Activated CD8-positive, alpha-beta T cell treated with anti-CD3 and anti-CD28 coated beads for 36 hours (primary cell): ENCODE measurements around the gene OGFRL1. TPM values are rescaled to one million over a fixed set of nuclear protein-coding genes. Genes with fewer than 3 reads are reported as not detected.

ENCODE experiments used
- ATAC-seq: fragments of 200-7000 bp; cut with Tn5 transposase; one replicate; pipeline ENCODE4 v1.10.0; 2021; ENCODE audit warnings: mild to moderate bottlenecking, moderate library complexity
- CTCF ChIA-PET: fragments of 350-600 bp; sonication (Branson Sonifier 250); formaldehyde crosslinking; loops from one replicate; lab custom pipeline; 2021; ENCODE audit warnings: antibody characterized with exemption; lab: Charles Lee
- POLR2A ChIA-PET: fragments of 350-600 bp; sonication (Branson Sonifier 250); formaldehyde crosslinking; loops from one replicate; lab custom pipeline; 2021; ENCODE audit warnings: antibody characterized with exemption; lab: Charles Lee
- DNase-seq: peaks from one replicate; pipeline ENCODE4 v3.0.0-alpha.2; 2020
- H3K27ac Mint-ChIP-seq: one replicate; pipeline ENCODE4 v1.8.0; 2021; ENCODE audit warnings: mild to moderate bottlenecking, mixed read lengths
- H3K27me3 Mint-ChIP-seq: one replicate; pipeline ENCODE4 v1.8.0; 2021; ENCODE audit warnings: mixed read lengths
- H3K36me3 Mint-ChIP-seq: one replicate; pipeline ENCODE4 v1.8.0; 2021; ENCODE audit warnings: low read depth, mixed read lengths
- H3K4me1 Mint-ChIP-seq: one replicate; pipeline ENCODE4 v1.8.0; 2021; ENCODE audit warnings: low read depth, mixed read lengths
- H3K4me3 Mint-ChIP-seq: one replicate; pipeline ENCODE4 v1.8.0; 2021; ENCODE audit warnings: mild to moderate bottlenecking, moderate library complexity, mixed read lengths
- H3K9me3 Mint-ChIP-seq: one replicate; pipeline ENCODE4 v1.8.0; 2021; ENCODE audit warnings: mixed read lengths
- intact Hi-C: fragments of 100-400 bp; cut with micrococcal nuclease; formaldehyde crosslinking; loops from one replicate; pipeline ENCODE4 v1.10.0; 2022
- total RNA-seq, 2 experiments: library from RNA; stranded (reverse); gene quantifications; one replicate each; pipeline ENCODE4 v1.2.3, GENCODE V29; 2021
- TF ChIP-seq, protein P1 (sequence below): fragments of 200-600 bp; IDR thresholded peaks from one replicate; pipeline ENCODE4 v1.8.0; 2022; ENCODE audit warnings: antibody characterized with exemption, mild to moderate bottlenecking

Gene OGFRL1
- total RNA-seq, 2 experiments from 2014 or later: 4.6 TPM

GRCh38 chr6:71330501-71330900 is 41.9 kb downstream of the OGFRL1 start:
- ChIA-PET CTCF (no interaction called here), POLR2A (no interaction called here)
- Mint-ChIP-seq H3K4me1 (peaks cover 6% of the 10 kb centered on the region), H3K36me3 (no peaks in the 10 kb centered on the region), H3K27ac (no peak overlapping the region), H3K27me3 (peaks cover 3% of the 10 kb centered on the region), H3K9me3 (no peaks in the 10 kb centered on the region), H3K4me3 (no peak overlapping the region)
- TF ChIP-seq, protein P1, sequence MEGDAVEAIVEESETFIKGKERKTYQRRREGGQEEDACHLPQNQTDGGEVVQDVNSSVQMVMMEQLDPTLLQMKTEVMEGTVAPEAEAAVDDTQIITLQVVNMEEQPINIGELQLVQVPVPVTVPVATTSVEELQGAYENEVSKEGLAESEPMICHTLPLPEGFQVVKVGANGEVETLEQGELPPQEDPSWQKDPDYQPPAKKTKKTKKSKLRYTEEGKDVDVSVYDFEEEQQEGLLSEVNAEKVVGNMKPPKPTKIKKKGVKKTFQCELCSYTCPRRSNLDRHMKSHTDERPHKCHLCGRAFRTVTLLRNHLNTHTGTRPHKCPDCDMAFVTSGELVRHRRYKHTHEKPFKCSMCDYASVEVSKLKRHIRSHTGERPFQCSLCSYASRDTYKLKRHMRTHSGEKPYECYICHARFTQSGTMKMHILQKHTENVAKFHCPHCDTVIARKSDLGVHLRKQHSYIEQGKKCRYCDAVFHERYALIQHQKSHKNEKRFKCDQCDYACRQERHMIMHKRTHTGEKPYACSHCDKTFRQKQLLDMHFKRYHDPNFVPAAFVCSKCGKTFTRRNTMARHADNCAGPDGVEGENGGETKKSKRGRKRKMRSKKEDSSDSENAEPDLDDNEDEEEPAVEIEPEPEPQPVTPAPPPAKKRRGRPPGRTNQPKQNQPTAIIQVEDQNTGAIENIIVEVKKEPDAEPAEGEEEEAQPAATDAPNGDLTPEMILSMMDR: no peak
- no peak for ATAC-seq
- DNase-seq: no peak
- intact Hi-C loops: no loop called here

DNA sequence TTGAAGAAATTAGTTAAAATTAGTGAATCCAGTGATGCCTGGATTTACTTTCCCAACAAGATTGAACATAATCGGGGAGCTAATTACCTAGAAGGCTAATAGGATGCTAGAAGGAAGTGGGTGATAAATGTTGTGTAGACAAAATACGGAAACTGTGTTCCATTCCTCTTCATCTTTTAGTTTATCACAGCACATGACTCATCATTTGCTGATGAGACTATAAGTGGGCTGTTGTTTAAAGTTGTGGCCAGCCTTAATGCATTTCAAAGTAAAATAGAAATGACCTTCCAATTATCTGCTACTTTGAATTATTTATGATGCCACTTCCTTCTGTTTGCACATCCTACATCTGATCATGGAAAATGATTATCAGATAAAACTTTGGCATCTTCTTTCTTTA is 43.4 kb downstream of the OGFRL1 start:
- peaks cover 6% of the 10 kb centered on the region for H3K4me1 Mint-ChIP-seq
- ChIA-PET CTCF (interaction anchor here (2.2 kb wide), 1 partner anchor 10 kb away, joined by 5 read pairs; no protein-coding TSS in a partner anchor), POLR2A (no interaction called here)
- peaks cover 5% of the 10 kb centered on the region for H3K27me3 Mint-ChIP-seq
- H3K36me3 Mint-ChIP-seq: no peaks in the 10 kb centered on the region
- DNase-seq: no peak
- H3K27ac Mint-ChIP-seq: no peak overlapping the region
- ATAC-seq: no peak
- intact Hi-C loops: no loop called here
- no peak overlapping the region for H3K4me3 Mint-ChIP-seq
- TF ChIP-seq, protein P1: no peak
- no peaks in the 10 kb centered on the region for H3K9me3 Mint-ChIP-seq

DNA sequence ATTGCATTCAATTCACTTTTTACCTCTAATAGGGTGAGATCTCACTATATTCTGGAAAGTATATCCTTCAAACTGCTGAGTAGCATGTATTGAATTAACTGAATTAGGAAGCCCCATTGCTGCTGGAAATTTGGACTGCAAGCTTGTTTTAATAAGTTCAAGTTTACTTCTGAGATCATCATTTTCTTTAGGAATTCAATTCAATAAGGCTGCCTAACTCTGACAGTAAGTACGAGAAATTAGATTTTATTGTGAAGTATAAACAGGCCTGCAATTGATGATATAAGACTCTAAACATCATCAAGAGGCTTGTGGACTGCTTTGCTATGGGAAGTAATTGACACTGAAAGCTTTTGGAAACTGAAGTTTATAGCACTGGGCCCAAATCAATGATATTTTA is 44.4 kb downstream of the OGFRL1 start:
- ChIA-PET CTCF (interaction anchor here (2.2 kb wide), 1 partner anchor 9 kb away, joined by 5 read pairs; no protein-coding TSS in a partner anchor), POLR2A (no interaction called here)
- Mint-ChIP-seq H3K9me3 (no peaks in the 10 kb centered on the region), H3K36me3 (no peaks in the 10 kb centered on the region), H3K27ac (no peak overlapping the region), H3K4me3 (no peak overlapping the region), H3K27me3 (peaks cover 5% of the 10 kb centered on the region), H3K4me1 (peaks cover 6% of the 10 kb centered on the region)
- TF ChIP-seq, protein P1: no peak
- DNase-seq (no peak), ATAC-seq (no peak)
- intact Hi-C loops: no loop called here

- CTCF ChIA-PET: interaction anchor here (2.2 kb wide), 1 partner anchor 9 kb away, joined by 5 read pairs; no protein-coding TSS in a partner anchor
Measured at GRCh38 chr6:71333697-71334096, 45.1 kb downstream of the OGFRL1 start.

GRCh38 chr6:71334768-71335167 is 46.2 kb downstream of the OGFRL1 start:
- DNase-seq (no peak), ATAC-seq (peak; percentile 98)
- no peak overlapping the region for H3K4me3 Mint-ChIP-seq
- H3K36me3 Mint-ChIP-seq: no peaks in the 10 kb centered on the region
- H3K27me3 Mint-ChIP-seq: peaks cover 2% of the 10 kb centered on the region
- H3K4me1 Mint-ChIP-seq: peaks cover 6% of the 10 kb centered on the region
- ChIA-PET POLR2A (no interaction called here), CTCF (no interaction called here)
- TF ChIP-seq, protein P1: no peak
- H3K27ac Mint-ChIP-seq: no peak overlapping the region
- intact Hi-C loops: no loop called here
- H3K9me3 Mint-ChIP-seq: no peaks in the 10 kb centered on the region

More at GRCh38 chr6:71333697-71334096, 45.1 kb downstream of the OGFRL1 start:
- H3K4me1 Mint-ChIP-seq: peaks cover 6% of the 10 kb centered on the region
- H3K36me3 Mint-ChIP-seq: no peaks in the 10 kb centered on the region
- POLR2A ChIA-PET: interaction anchor here (0.6 kb wide), 1 partner anchor 55 kb away, joined by 3 read pairs; no protein-coding TSS in a partner anchor
- H3K9me3 Mint-ChIP-seq: no peaks in the 10 kb centered on the region
- ATAC-seq (no peak), DNase-seq (no peak)
- no peak overlapping the region for H3K4me3 Mint-ChIP-seq
- H3K27me3 Mint-ChIP-seq: peaks cover 3% of the 10 kb centered on the region
- intact Hi-C loops: no loop called here
- H3K27ac Mint-ChIP-seq: no peak overlapping the region
- TF ChIP-seq, protein P1: no peak
